Measurements from ENCODE around the gene C19orf53. TPM values are rescaled to one million over a fixed set of nuclear protein-coding genes. Genes with fewer than 3 reads are reported as not detected.

The C19orf53 gene
- total RNA-seq, 1 donor from 2014 or later, result 89.1 TPM

GRCh38 chr19:13763265-13763664 is 11.0 kb upstream of the C19orf53 start:
- TF ChIP-seq, protein P1, sequence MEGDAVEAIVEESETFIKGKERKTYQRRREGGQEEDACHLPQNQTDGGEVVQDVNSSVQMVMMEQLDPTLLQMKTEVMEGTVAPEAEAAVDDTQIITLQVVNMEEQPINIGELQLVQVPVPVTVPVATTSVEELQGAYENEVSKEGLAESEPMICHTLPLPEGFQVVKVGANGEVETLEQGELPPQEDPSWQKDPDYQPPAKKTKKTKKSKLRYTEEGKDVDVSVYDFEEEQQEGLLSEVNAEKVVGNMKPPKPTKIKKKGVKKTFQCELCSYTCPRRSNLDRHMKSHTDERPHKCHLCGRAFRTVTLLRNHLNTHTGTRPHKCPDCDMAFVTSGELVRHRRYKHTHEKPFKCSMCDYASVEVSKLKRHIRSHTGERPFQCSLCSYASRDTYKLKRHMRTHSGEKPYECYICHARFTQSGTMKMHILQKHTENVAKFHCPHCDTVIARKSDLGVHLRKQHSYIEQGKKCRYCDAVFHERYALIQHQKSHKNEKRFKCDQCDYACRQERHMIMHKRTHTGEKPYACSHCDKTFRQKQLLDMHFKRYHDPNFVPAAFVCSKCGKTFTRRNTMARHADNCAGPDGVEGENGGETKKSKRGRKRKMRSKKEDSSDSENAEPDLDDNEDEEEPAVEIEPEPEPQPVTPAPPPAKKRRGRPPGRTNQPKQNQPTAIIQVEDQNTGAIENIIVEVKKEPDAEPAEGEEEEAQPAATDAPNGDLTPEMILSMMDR (conservative IDR thresholded peaks at IDR 0.05), result no peak
- no peaks in the 10 kb centered on the region for H3K27me3 Mint-ChIP-seq (ENCODE audit: low read depth)
- no peak overlapping the region for H3K27ac Mint-ChIP-seq (ENCODE audit: unreplicated experiment)
- peaks cover 12% of the 10 kb centered on the region for H3K4me1 Mint-ChIP-seq
- H3K9me3 Mint-ChIP-seq, result no peaks in the 10 kb centered on the region
- H3K4me3 Mint-ChIP-seq, result peak overlapping the region; percentile 85
- H3K36me3 Mint-ChIP-seq (ENCODE audit: low read depth), result peaks cover 13% of the 10 kb centered on the region
- no peak for DNase-seq (ENCODE audit: low read depth, low spot score)

GRCh38 chr19:13764101-13764807 is 10.0 kb upstream of the C19orf53 start, which contains the start of gene MRI1:
MRI1 (plus strand) TSS chr19:13764522; CDS start chr19:13764589, 67 bp downstream.
- DNase-seq (ENCODE audit: low read depth, low spot score), result peak; percentile 58
- no peak within 1 kb of the TSS for H3K27ac Mint-ChIP-seq (ENCODE audit: unreplicated experiment)

GRCh38 chr19:13764821-13765394 is 9.3 kb upstream of the C19orf53 start:
- no peaks in the 10 kb centered on the region for H3K27me3 Mint-ChIP-seq (ENCODE audit: low read depth)
- H3K27ac Mint-ChIP-seq (ENCODE audit: unreplicated experiment), result no peak overlapping the region
- H3K4me3 Mint-ChIP-seq, result peak overlapping the region; percentile 93
- peak; percentile 16 for DNase-seq (ENCODE audit: low read depth, low spot score)
- peaks cover 10% of the 10 kb centered on the region for H3K36me3 Mint-ChIP-seq (ENCODE audit: low read depth)
- TF ChIP-seq, protein P1 (conservative IDR thresholded peaks at IDR 0.05), result no peak
- peaks cover 12% of the 10 kb centered on the region for H3K4me1 Mint-ChIP-seq
- H3K9me3 Mint-ChIP-seq, result no peaks in the 10 kb centered on the region

More at GRCh38 chr19:13764101-13764807, 10.0 kb upstream of the C19orf53 start, which contains the start of gene MRI1:
- H3K27me3 Mint-ChIP-seq (ENCODE audit: low read depth), result no peaks in the 10 kb centered on the region
- peaks cover 10% of the 10 kb centered on the region for H3K36me3 Mint-ChIP-seq (ENCODE audit: low read depth)
- TF ChIP-seq, protein P1 (conservative IDR thresholded peaks at IDR 0.05), result no peak
- H3K4me3 Mint-ChIP-seq, result peak within 1 kb of the TSS; percentile 93
- H3K9me3 Mint-ChIP-seq, result no peaks in the 10 kb centered on the region
- peaks cover 12% of the 10 kb centered on the region for H3K4me1 Mint-ChIP-seq

GRCh38 chr19:13765395-13766094 is 8.7 kb upstream of the C19orf53 start:
- no peak for DNase-seq (ENCODE audit: low read depth, low spot score)
- Mint-ChIP-seq H3K27ac (ENCODE audit: unreplicated experiment) (no peak overlapping the region), H3K27me3 (ENCODE audit: low read depth) (no peaks in the 10 kb centered on the region), H3K4me3 (peak overlapping the region; percentile 93), H3K36me3 (ENCODE audit: low read depth) (peaks cover 10% of the 10 kb centered on the region), H3K9me3 (no peaks in the 10 kb centered on the region), H3K4me1 (peaks cover 12% of the 10 kb centered on the region)
- TF ChIP-seq, protein P1 (conservative IDR thresholded peaks at IDR 0.05), result no peak

DNA sequence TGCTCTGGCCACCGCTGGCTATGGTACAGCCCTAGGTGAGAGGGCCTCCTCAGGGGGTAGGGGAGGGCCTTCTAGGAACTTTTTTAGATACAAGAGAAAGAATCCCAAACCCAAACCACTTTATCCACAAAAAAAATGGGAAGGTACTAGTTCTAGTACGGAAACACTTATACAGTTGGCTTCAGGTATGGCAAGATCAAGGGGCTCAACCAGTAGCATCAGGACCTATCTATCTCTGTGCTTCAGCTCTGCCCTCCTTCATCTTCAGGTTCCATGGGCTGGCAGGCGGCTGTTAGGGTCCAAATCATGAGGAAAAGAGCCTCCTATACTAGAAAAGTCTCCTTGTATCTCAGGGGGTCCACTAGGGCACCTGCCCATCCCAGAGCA is 8.2 kb upstream of the C19orf53 start:
- peaks cover 12% of the 10 kb centered on the region for H3K4me1 Mint-ChIP-seq

More for the DNA sequence above, 8.2 kb upstream of the C19orf53 start:
- H3K9me3 Mint-ChIP-seq, result no peaks in the 10 kb centered on the region
- peaks cover 10% of the 10 kb centered on the region for H3K36me3 Mint-ChIP-seq (ENCODE audit: low read depth)
- no peaks in the 10 kb centered on the region for H3K27me3 Mint-ChIP-seq (ENCODE audit: low read depth)
- no peak for DNase-seq (ENCODE audit: low read depth, low spot score)
- peak overlapping the region; percentile 93 for H3K4me3 Mint-ChIP-seq
- TF ChIP-seq, protein P1 (conservative IDR thresholded peaks at IDR 0.05), result no peak
- H3K27ac Mint-ChIP-seq (ENCODE audit: unreplicated experiment), result no peak overlapping the region
